ENCODE data around the gene DPYD. TPM values are rescaled to one million over a fixed set of nuclear protein-coding genes. Genes with fewer than 3 reads are reported as not detected.

The DPYD gene
- total RNA-seq, 1 donor from 2014 or later, result 8.8 TPM

DNA sequence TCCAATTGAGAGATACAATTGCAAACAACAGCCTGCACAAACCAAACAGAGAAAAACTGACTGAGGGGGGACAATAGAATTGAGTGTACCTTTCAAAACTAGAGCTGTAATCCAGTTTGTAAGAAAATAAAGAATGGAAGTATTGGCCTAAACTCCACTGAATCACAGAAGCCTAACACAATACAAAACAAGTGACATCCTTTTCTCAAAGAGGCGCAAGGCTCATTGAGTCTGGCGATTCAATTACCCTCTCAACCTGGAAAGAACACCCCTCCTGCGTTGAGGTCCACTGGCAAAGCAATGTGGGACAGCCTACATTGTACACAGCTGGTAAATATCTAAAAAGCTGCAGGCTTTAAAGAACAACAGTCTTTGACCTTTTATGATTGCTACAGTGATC is 182.6 kb downstream of the DPYD start:
- H3K9me3 Mint-ChIP-seq (ENCODE audit: unreplicated experiment), result no peaks in the 10 kb centered on the region
- no peak overlapping the region for H2AFZ ChIP-seq (ENCODE audit: low read depth, low read length)
- H4K20me1 ChIP-seq (ENCODE audit: insufficient read depth, low read length), result no peaks in the 10 kb centered on the region
- no peak overlapping the region for H3K9ac ChIP-seq (ENCODE audit: low read length)
- H3K4me3 ChIP-seq (ENCODE audit: insufficient read depth, low read depth, low read length), result no peak overlapping the region
- peaks cover 1% of the 10 kb centered on the region for H3K4me1 Mint-ChIP-seq (ENCODE audit: low read depth, unreplicated experiment)
- H3K27ac Mint-ChIP-seq (ENCODE audit: unreplicated experiment), result no peak overlapping the region
- no peaks in the 10 kb centered on the region for H3K9me3 ChIP-seq (ENCODE audit: insufficient read depth, low read depth, low read length)
- H3K79me2 ChIP-seq (ENCODE audit: insufficient read depth, low read length), result no peaks in the 10 kb centered on the region
- H3K36me3 Mint-ChIP-seq (ENCODE audit: low read depth, unreplicated experiment), result no peaks in the 10 kb centered on the region
- DNase-seq (ENCODE audit: low read depth) (no peak), FAIRE-seq (no peak)
- H3K27ac ChIP-seq (ENCODE audit: low read depth, low read length), result no peak overlapping the region
- H3K36me3 ChIP-seq (ENCODE audit: insufficient read depth, low read length), result no peaks in the 10 kb centered on the region
- no peak overlapping the region for H3K4me2 ChIP-seq (ENCODE audit: low read length)
- TF ChIP-seq EZH2 (IDR thresholded peaks at IDR 0.05; ENCODE audit: insufficient read depth, low read length), result no peak
- TF ChIP-seq, protein P1, sequence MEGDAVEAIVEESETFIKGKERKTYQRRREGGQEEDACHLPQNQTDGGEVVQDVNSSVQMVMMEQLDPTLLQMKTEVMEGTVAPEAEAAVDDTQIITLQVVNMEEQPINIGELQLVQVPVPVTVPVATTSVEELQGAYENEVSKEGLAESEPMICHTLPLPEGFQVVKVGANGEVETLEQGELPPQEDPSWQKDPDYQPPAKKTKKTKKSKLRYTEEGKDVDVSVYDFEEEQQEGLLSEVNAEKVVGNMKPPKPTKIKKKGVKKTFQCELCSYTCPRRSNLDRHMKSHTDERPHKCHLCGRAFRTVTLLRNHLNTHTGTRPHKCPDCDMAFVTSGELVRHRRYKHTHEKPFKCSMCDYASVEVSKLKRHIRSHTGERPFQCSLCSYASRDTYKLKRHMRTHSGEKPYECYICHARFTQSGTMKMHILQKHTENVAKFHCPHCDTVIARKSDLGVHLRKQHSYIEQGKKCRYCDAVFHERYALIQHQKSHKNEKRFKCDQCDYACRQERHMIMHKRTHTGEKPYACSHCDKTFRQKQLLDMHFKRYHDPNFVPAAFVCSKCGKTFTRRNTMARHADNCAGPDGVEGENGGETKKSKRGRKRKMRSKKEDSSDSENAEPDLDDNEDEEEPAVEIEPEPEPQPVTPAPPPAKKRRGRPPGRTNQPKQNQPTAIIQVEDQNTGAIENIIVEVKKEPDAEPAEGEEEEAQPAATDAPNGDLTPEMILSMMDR (IDR thresholded peaks at IDR 0.05; ENCODE audit: insufficient read depth, low read depth, low read length), result no peak
- H3K4me1 ChIP-seq (ENCODE audit: insufficient read depth, low read length), result no peaks in the 10 kb centered on the region
- H3K27me3 ChIP-seq (ENCODE audit: insufficient read depth, low read length), result no peaks in the 10 kb centered on the region
- H3K27me3 Mint-ChIP-seq (ENCODE audit: low read depth, unreplicated experiment), result no peaks in the 10 kb centered on the region
- no peak overlapping the region for H3K4me3 Mint-ChIP-seq (ENCODE audit: unreplicated experiment)

DNA sequence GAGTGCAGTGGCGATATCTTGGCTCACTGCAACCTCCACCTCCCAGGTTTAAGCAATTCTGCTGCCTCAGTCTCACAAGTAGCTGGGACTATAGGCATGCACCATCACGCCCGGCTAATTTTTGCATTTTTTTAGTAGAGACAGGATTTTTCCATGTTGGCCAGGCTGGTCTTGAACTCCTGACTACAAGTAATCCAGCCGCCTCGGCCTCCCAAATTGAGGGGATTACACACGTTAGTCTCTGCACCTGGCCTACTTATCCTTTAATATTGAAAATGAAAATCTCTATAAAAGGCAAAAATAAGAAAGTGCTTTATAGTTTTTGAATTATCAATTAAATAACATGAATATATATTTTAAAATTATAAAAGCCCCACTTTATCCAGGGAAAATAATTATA is 190.6 kb downstream of the DPYD start:
- FAIRE-seq (no peak), DNase-seq (ENCODE audit: low read depth) (no peak)
- no peaks in the 10 kb centered on the region for H3K9me3 ChIP-seq (ENCODE audit: insufficient read depth, low read depth, low read length)
- H3K27ac ChIP-seq (ENCODE audit: low read depth, low read length), result no peak overlapping the region
- Mint-ChIP-seq H3K4me1 (ENCODE audit: low read depth, unreplicated experiment) (no peaks in the 10 kb centered on the region), H3K9me3 (ENCODE audit: unreplicated experiment) (no peaks in the 10 kb centered on the region), H3K36me3 (ENCODE audit: low read depth, unreplicated experiment) (no peaks in the 10 kb centered on the region), H3K27me3 (ENCODE audit: low read depth, unreplicated experiment) (no peaks in the 10 kb centered on the region), H3K27ac (ENCODE audit: unreplicated experiment) (no peak overlapping the region), H3K4me3 (ENCODE audit: unreplicated experiment) (no peak overlapping the region)
- no peak overlapping the region for H2AFZ ChIP-seq (ENCODE audit: low read depth, low read length)
- H3K79me2 ChIP-seq (ENCODE audit: insufficient read depth, low read length), result no peaks in the 10 kb centered on the region
- H3K36me3 ChIP-seq (ENCODE audit: insufficient read depth, low read length), result no peaks in the 10 kb centered on the region
- TF ChIP-seq, protein P1 (IDR thresholded peaks at IDR 0.05; ENCODE audit: insufficient read depth, low read depth, low read length), result no peak
- TF ChIP-seq EZH2 (IDR thresholded peaks at IDR 0.05; ENCODE audit: insufficient read depth, low read length), result no peak
- no peaks in the 10 kb centered on the region for H3K27me3 ChIP-seq (ENCODE audit: insufficient read depth, low read length)
- no peaks in the 10 kb centered on the region for H3K4me1 ChIP-seq (ENCODE audit: insufficient read depth, low read length)
- no peak overlapping the region for H3K9ac ChIP-seq (ENCODE audit: low read length)
- no peak overlapping the region for H3K4me3 ChIP-seq (ENCODE audit: insufficient read depth, low read depth, low read length)
- H3K4me2 ChIP-seq (ENCODE audit: low read length), result no peak overlapping the region
- no peaks in the 10 kb centered on the region for H4K20me1 ChIP-seq (ENCODE audit: insufficient read depth, low read length)

GRCh38 chr1:97728436-97728835 is 192.4 kb downstream of the DPYD start:
- Histone ChIP-seq H2AFZ (ENCODE audit: low read depth, low read length) (no peak overlapping the region), H3K27ac (ENCODE audit: low read depth, low read length) (no peak overlapping the region), H3K36me3 (ENCODE audit: insufficient read depth, low read length) (no peaks in the 10 kb centered on the region), H3K4me2 (ENCODE audit: low read length) (no peak overlapping the region), H3K79me2 (ENCODE audit: insufficient read depth, low read length) (no peaks in the 10 kb centered on the region), H4K20me1 (ENCODE audit: insufficient read depth, low read length) (no peaks in the 10 kb centered on the region), H3K9ac (ENCODE audit: low read length) (no peak overlapping the region), H3K9me3 (ENCODE audit: insufficient read depth, low read depth, low read length) (no peaks in the 10 kb centered on the region), H3K4me1 (ENCODE audit: insufficient read depth, low read length) (no peaks in the 10 kb centered on the region), H3K4me3 (ENCODE audit: insufficient read depth, low read depth, low read length) (no peak overlapping the region), H3K27me3 (ENCODE audit: insufficient read depth, low read length) (no peaks in the 10 kb centered on the region)
- Mint-ChIP-seq H3K4me1 (ENCODE audit: low read depth, unreplicated experiment) (no peaks in the 10 kb centered on the region), H3K27ac (ENCODE audit: unreplicated experiment) (no peak overlapping the region), H3K36me3 (ENCODE audit: low read depth, unreplicated experiment) (no peaks in the 10 kb centered on the region), H3K27me3 (ENCODE audit: low read depth, unreplicated experiment) (no peaks in the 10 kb centered on the region), H3K4me3 (ENCODE audit: unreplicated experiment) (no peak overlapping the region), H3K9me3 (ENCODE audit: unreplicated experiment) (peaks cover 3% of the 10 kb centered on the region)
- FAIRE-seq (no peak), DNase-seq (ENCODE audit: low read depth) (no peak)
- TF ChIP-seq, protein P1 (IDR thresholded peaks at IDR 0.05; ENCODE audit: insufficient read depth, low read depth, low read length), result no peak
- TF ChIP-seq EZH2 (IDR thresholded peaks at IDR 0.05; ENCODE audit: insufficient read depth, low read length), result no peak

All from astrocyte (in vitro differentiated cells and primary cell).